HCT116 (cell line): ENCODE results near the gene SMIM32. TPM values are rescaled to one million over a fixed set of nuclear protein-coding genes. Genes with fewer than 3 reads are reported as not detected.

Experiments used
- ATAC-seq: fragments of 200-7000 bp; cut with Tn5 transposase; 2 replicates; pipeline ENCODE4 v1.9.1; 2020; ENCODE audit warnings: mild to moderate bottlenecking, moderate library complexity
- BruUV-seq: library from RNA; stranded (reverse); fragments of 400-500 nt; replicated peaks from 2 replicates; lab custom pipeline; 2021; lab: Mats Ljungman, UMichigan
- CTCF ChIA-PET: fragments of 300-600 bp; sonication (Branson Sonifier 250); formaldehyde crosslinking; loops from one replicate; lab custom pipeline; 2021; ENCODE audit warnings: antibody characterized with exemption; lab: Charles Lee
- POLR2A ChIA-PET: fragments of 300-600, 350-600 bp; sonication (Branson Sonifier 250); formaldehyde crosslinking; loops from one replicate; lab custom pipeline; 2021; ENCODE audit warnings: antibody characterized with exemption; lab: Charles Lee
- RAD21 ChIA-PET, 2 experiments: fragments of 300-600 bp; sonication (Branson Sonifier 250); formaldehyde crosslinking; loops; one replicate each; lab custom pipeline; 2023; ENCODE audit warnings: low total read pairs in 2 of 2; ENCODE audit not compliant: uncharacterized antibody in 2 of 2, unreplicated experiment in 2 of 2, low non-redundant PET in 1 of 2; lab: Charles Lee
- DNase-seq: peaks from one replicate; pipeline ENCODE4 v3.0.0-alpha.2; 2010; ENCODE audit warnings: low read depth, low spot score
- H2AFZ ChIP-seq: fragments of 200-600 bp; shearing (Covaris generic), sonication (generic); 2 replicates; pipeline ENCODE4 v1.6.1; 2017; ENCODE audit warnings: low read depth, mixed run types, mixed read lengths, antibody characterized with exemption, low read length; ENCODE audit not compliant: poor library complexity, severe bottlenecking
- H3K27ac ChIP-seq: 2 replicates; pipeline ENCODE4 v1.5.1; 2012; ENCODE audit warnings: low read depth, low read length
- H3K27me3 ChIP-seq: fragments of 200-600 bp; sonication (generic); 2 replicates; pipeline ENCODE4 v1.6.1; 2016; ENCODE audit warnings: mixed run types, low read length, mixed read lengths; ENCODE audit not compliant: insufficient read depth
- H3K36me3 ChIP-seq, 2 experiments: fragments of 200-500 bp in 1 of 2; fragments of 200-600 bp in 1 of 2; sonication (Bioruptor generic) in 1 of 2; sonication (generic) in 1 of 2; 2 replicates each; pipeline versions ENCODE4 v1.5.1 to v1.6.1; 2014 to 2016; ENCODE audit warnings: low read length in 2 of 2, inconsistent platforms in 1 of 2, mixed read lengths in 1 of 2, mixed run types in 1 of 2; ENCODE audit not compliant: insufficient read depth in 2 of 2, control insufficient read depth in 1 of 2
- H3K4me1 ChIP-seq, 2 experiments: fragments of 200-600 bp in 1 of 2; sonication (generic) in 1 of 2; 2 replicates each; pipeline versions ENCODE4 v1.5.1 to v1.6.1; 2012 to 2017; ENCODE audit warnings: low read length in 2 of 2, inconsistent platforms in 1 of 2, mild to moderate bottlenecking in 1 of 2, mixed read lengths in 1 of 2, mixed run types in 1 of 2, moderate library complexity in 1 of 2; ENCODE audit not compliant: insufficient read depth in 2 of 2, control insufficient read depth in 1 of 2
- H3K4me2 ChIP-seq: fragments of 200-600 bp; sonication (generic); 2 replicates; pipeline ENCODE4 v1.6.1; 2017; ENCODE audit warnings: mixed run types, low read length, mixed read lengths
- H3K4me3 ChIP-seq, 2 experiments: fragments of 200-600 bp in 1 of 2; sonication (generic) in 1 of 2; replicated peaks in 1 of 2; 2 replicates each; pipeline ENCODE4 v1.5.1; 2011 to 2016; ENCODE audit warnings: low read length in 2 of 2, control low read depth in 1 of 2, low read depth in 1 of 2, mild to moderate bottlenecking in 1 of 2, mixed read lengths in 1 of 2, mixed run types in 1 of 2
- H3K79me2 ChIP-seq: fragments of 200-600 bp; sonication (generic); 2 replicates; pipeline ENCODE4 v1.6.1; 2017; ENCODE audit warnings: mild to moderate bottlenecking, mixed run types, low read length, moderate library complexity, mixed read lengths; ENCODE audit not compliant: insufficient read depth
- H3K9ac ChIP-seq: fragments of 200-600 bp; sonication (generic); 2 replicates; pipeline ENCODE4 v1.6.1; 2016; ENCODE audit warnings: low read length, mixed read lengths
- H3K9me2 ChIP-seq: fragments of 200-600 bp; sonication (generic), shearing (Covaris generic); 2 replicates; pipeline ENCODE4 v1.6.1; 2017; ENCODE audit warnings: mixed run types, mild to moderate bottlenecking, moderate library complexity; ENCODE audit not compliant: insufficient read depth
- H3K9me3 ChIP-seq, 2 experiments: fragments of 200-500 bp in 1 of 2; fragments of 200-600 bp in 1 of 2; sonication (Bioruptor generic) in 1 of 2; sonication (generic) in 1 of 2; 2 replicates each; pipeline ENCODE4 v1.6.1; 2014 to 2017; ENCODE audit warnings: low read length in 2 of 2, mixed read lengths in 2 of 2, inconsistent platforms in 1 of 2, low read depth in 1 of 2, mild to moderate bottlenecking in 1 of 2, mixed run types in 1 of 2, moderate library complexity in 1 of 2; ENCODE audit not compliant: control insufficient read depth in 1 of 2, insufficient read depth in 1 of 2
- H4K20me1 ChIP-seq: fragments of 200-600 bp; sonication (generic), shearing (Covaris generic); 2 replicates; pipeline ENCODE4 v1.6.1; 2017; ENCODE audit warnings: mixed run types, mild to moderate bottlenecking, moderate library complexity; ENCODE audit not compliant: insufficient read depth
- CBX3 ChIP-seq: IDR thresholded peaks from 2 replicates; pipeline ENCODE4 v1.6.1; 2012; ENCODE audit warnings: low read depth
- CEBPB ChIP-seq: IDR thresholded peaks from 2 replicates; pipeline ENCODE4 v1.6.1; 2012; ENCODE audit warnings: low read depth
- ELF1 ChIP-seq: IDR thresholded peaks from 2 replicates; pipeline ENCODE4 v1.6.1; 2012; ENCODE audit warnings: low read depth, borderline replicate concordance
- EZH2 ChIP-seq: fragments of 200-600 bp; sonication (generic); IDR thresholded peaks from 2 replicates; pipeline ENCODE4 v1.6.1; 2017; ENCODE audit warnings: antibody characterized with exemption, mixed run types
- EZH2phosphoT487 ChIP-seq: fragments of 200-600 bp; IDR thresholded peaks from 2 replicates; pipeline ENCODE4 v1.6.1; 2018; ENCODE audit warnings: antibody characterized with exemption, borderline replicate concordance
- FOSL1 ChIP-seq: IDR thresholded peaks from 2 replicates; pipeline ENCODE4 v1.6.1; 2012; ENCODE audit warnings: low read depth
- JUND ChIP-seq: IDR thresholded peaks from 2 replicates; pipeline ENCODE4 v1.6.1; 2012
- MAX ChIP-seq: IDR thresholded peaks from 2 replicates; pipeline ENCODE4 v1.6.1; 2012
- SIN3A ChIP-seq: IDR thresholded peaks from 2 replicates; pipeline ENCODE4 v1.6.1; 2012; ENCODE audit warnings: low read depth
- SP1 ChIP-seq: IDR thresholded peaks from 2 replicates; pipeline ENCODE4 v1.6.1; 2012; ENCODE audit warnings: low read depth
- SRF ChIP-seq: IDR thresholded peaks from 2 replicates; pipeline ENCODE4 v1.6.1; 2012; ENCODE audit warnings: low read depth
- TCF7L2 ChIP-seq: IDR thresholded peaks from 2 replicates; pipeline ENCODE4 v1.7.0; 2011; ENCODE audit warnings: borderline replicate concordance, inconsistent platforms; ENCODE audit not compliant: insufficient read depth, insufficient read length; ENCODE audit errors: extremely low read depth
- YY1 ChIP-seq: IDR thresholded peaks from 2 replicates; pipeline ENCODE4 v1.6.1; 2011; ENCODE audit warnings: low read length, low read depth, moderate library complexity, mild to moderate bottlenecking; ENCODE audit not compliant: insufficient replicate concordance; ENCODE audit errors: extremely low read depth
- ZFX ChIP-seq: fragments of 450-650 bp; IDR thresholded peaks from 2 replicates; pipeline ENCODE4 v1.6.1; 2017
- ZNF274 ChIP-seq: fragments of 200-500 bp; sonication (Bioruptor generic); IDR thresholded peaks from 2 replicates; pipeline ENCODE4 v1.6.1; 2014; ENCODE audit warnings: mild to moderate bottlenecking, low read depth, low read length, inconsistent platforms
- intact Hi-C: fragments of 100-400 bp; cut with micrococcal nuclease; formaldehyde crosslinking; loops from 2 replicates; pipeline ENCODE4 v1.10.0; 2022
- total RNA-seq: library from RNA; stranded (reverse); gene quantifications from one replicate; pipeline ENCODE4 v1.2.1, GENCODE V29; 2021; ENCODE audit not compliant: unreplicated experiment

The SMIM32 gene
- total RNA-seq, 1 experiment from 2014 or later = not detected

DNA sequence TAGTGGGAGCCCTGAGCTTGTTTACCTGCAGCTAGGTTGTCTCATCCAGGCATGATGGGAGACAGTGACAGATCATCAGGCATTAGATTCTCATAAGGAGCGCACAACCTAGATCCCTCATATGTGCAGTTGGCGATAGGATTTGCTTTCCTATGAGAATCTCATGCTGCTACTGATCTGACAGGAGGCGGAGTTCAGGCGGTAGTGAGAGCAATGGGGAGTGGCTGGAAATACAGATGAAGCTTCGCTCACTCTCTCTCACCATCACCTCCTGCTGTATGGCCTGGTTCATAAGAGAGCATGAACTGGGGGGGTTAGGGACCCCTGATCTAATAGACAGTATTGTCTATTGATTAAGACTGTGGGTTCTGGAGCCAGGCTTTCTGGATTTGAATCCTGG is 35.4 kb downstream of the SMIM32 start:
- Histone ChIP-seq H3K9ac (no peak overlapping the region), H3K27ac (no peak overlapping the region), H3K4me2 (no peak overlapping the region), H3K36me3 (peaks cover 14 to 16% of the 10 kb centered on the region in 2 experiments; a peak in 2 of 4 replicates), H2AFZ (no peak overlapping the region), H3K27me3 (no peaks in the 10 kb centered on the region), H3K9me3 (no peaks in the 10 kb centered on the region), H3K79me2 (peaks cover 95% of the 10 kb centered on the region), H3K9me2 (no peaks in the 10 kb centered on the region), H3K4me3 (no peak overlapping the region), H4K20me1 (peaks cover 14% of the 10 kb centered on the region; the same call in 1 of the 2 replicates), H3K4me1 (no peaks in the 10 kb centered on the region)
- DNase-seq (no peak), ATAC-seq (no peak)
- TF ChIP-seq MAX = no peak
- TF ChIP-seq CBX3 = no peak
- no peak for TF ChIP-seq SRF
- TF ChIP-seq EZH2 = no peak
- TF ChIP-seq ELF1 = no peak
- no peak for TF ChIP-seq ZFX
- no peak for TF ChIP-seq EZH2phosphoT487
- no peak for TF ChIP-seq YY1
- no peak for TF ChIP-seq FOSL1
- TF ChIP-seq ZNF274 = no peak
- TF ChIP-seq JUND = no peak
- TF ChIP-seq TCF7L2 = no peak
- no peak for TF ChIP-seq SIN3A
- TF ChIP-seq SP1 = no peak
- TF ChIP-seq CEBPB = no peak
- POLR2A ChIA-PET = no interaction called here
- RAD21 ChIA-PET = no interaction called here
- no TSS peak for BruUV-seq
- intact Hi-C loops = no loop called here
- CTCF ChIA-PET = no interaction called here
